SK-N-SH (cell line): Measurements from ENCODE around the gene GOLGB1.

ENCODE experiments used
- CTCF ChIP-seq: fragments of 200-600 bp; sonication (generic); IDR thresholded peaks from 2 replicates; pipeline ENCODE4 v1.6.1; 2017; ENCODE audit warnings: antibody characterized with exemption, mild to moderate bottlenecking, moderate library complexity
- GABPA ChIP-seq: IDR thresholded peaks from 2 replicates; pipeline ENCODE4 v1.4.0; 2012; ENCODE audit warnings: low read depth, mild to moderate bottlenecking
- JUND ChIP-seq: IDR thresholded peaks from 2 replicates; pipeline ENCODE4 v1.4.0; 2012
- MAX ChIP-seq: IDR thresholded peaks from 2 replicates; pipeline ENCODE4 v1.4.0; 2012; ENCODE audit warnings: low read depth
- NFIC ChIP-seq: IDR thresholded peaks from 2 replicates; pipeline ENCODE4 v1.4.0; 2012; ENCODE audit warnings: borderline replicate concordance
- PBX3 ChIP-seq: IDR thresholded peaks from 2 replicates; pipeline ENCODE4; 2012
- POLR2AphosphoS5 ChIP-seq: IDR thresholded peaks from 2 replicates; pipeline ENCODE4 v1.6.1; 2012; ENCODE audit warnings: low read depth, low read length
- RAD21 ChIP-seq: IDR thresholded peaks from 2 replicates; pipeline ENCODE4 v1.6.1; 2012; ENCODE audit warnings: mild to moderate bottlenecking, low read length
- RCOR1 ChIP-seq: fragments of 150-350 bp; IDR thresholded peaks from 2 replicates; pipeline ENCODE4 v1.6.1; 2017; ENCODE audit warnings: antibody characterized with exemption, low read length
- RFX5 ChIP-seq: IDR thresholded peaks from 2 replicates; pipeline ENCODE4 v1.6.1; 2012; ENCODE audit warnings: mild to moderate bottlenecking, improper control_type of control experiment, low read length
- ZBTB33 ChIP-seq: IDR thresholded peaks from 2 replicates; pipeline ENCODE4 v1.4.0; 2012; ENCODE audit warnings: low read depth, borderline replicate concordance

DNA sequence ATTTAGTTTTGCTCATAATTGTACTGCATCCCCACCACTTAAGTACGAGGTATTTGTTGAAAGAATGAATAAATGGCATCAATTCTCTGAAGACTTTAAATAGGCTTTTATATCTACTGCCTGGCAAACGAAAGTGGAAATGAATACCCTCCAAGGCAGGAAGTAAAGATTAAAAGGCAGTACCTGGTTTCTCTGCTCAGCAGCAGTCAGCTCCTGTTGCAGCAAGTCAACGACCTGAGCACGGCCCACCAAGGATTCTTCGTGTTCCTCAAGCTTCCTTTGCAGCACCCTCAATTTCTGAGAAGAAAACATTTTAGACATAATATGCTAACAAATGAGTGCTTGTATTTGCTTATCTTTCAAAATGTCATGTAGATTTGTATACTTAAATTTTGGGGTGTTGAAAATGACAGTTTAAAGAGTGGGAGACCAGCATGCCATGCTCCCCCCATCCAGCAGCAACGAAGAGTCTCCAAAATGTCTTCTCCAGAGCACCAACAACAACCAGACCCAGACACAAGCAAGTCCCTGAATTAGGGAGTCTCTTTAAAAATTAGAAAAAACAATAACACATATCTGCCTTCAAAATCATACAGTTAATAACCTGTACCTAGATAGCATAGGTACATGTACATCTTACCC is 31.2 kb downstream of the GOLGB1 start:
- TF ChIP-seq GABPA: no peak
- no peak for TF ChIP-seq JUND
- no peak for TF ChIP-seq RCOR1
- TF ChIP-seq ZBTB33: no peak
- no peak for TF ChIP-seq POLR2AphosphoS5
- no peak for TF ChIP-seq CTCF
- no peak for TF ChIP-seq NFIC
- no peak for TF ChIP-seq RAD21
- TF ChIP-seq RFX5: no peak
- TF ChIP-seq MAX: no peak
- no peak for TF ChIP-seq PBX3
